GM23338 (cell line): ENCODE results near the gene BLM. TPM values are rescaled to one million over a fixed set of nuclear protein-coding genes. Genes with fewer than 3 reads are reported as not detected.

ENCODE experiments used
- CREB1 ChIP-seq: fragments of 250-450 bp; sonication (Bioruptor Pico); IDR thresholded peaks from 2 replicates; pipeline ENCODE4 v1.5.0; 2020; ENCODE audit warnings: low read depth, mild to moderate bottlenecking, moderate library complexity
- CTCF ChIP-seq, 2 experiments: fragments of 200-600 bp in 1 of 2; sonication (generic) in 1 of 2; conservative IDR thresholded peaks; 2 replicates each; pipeline versions ENCODE4 v1.5.1 to v1.6.1; 2016 to 2017; ENCODE audit warnings: antibody characterized with exemption in 2 of 2, low read depth in 2 of 2, mild to moderate bottlenecking in 2 of 2, moderate library complexity in 1 of 2
- EZH2 ChIP-seq: fragments of 200-600 bp; sonication (generic); IDR thresholded peaks from one replicate; pipeline ENCODE4 v1.8.0; 2017; ENCODE audit warnings: antibody characterized with exemption, mild to moderate bottlenecking, low read depth; ENCODE audit not compliant: unreplicated experiment
- JUNB ChIP-seq: IDR thresholded peaks from one replicate; pipeline ENCODE4 v1.6.1; 2016; ENCODE audit warnings: antibody characterized with exemption; ENCODE audit not compliant: unreplicated experiment
- NANOG ChIP-seq: IDR thresholded peaks from 2 replicates; pipeline ENCODE4 v1.6.1; 2016; ENCODE audit warnings: antibody characterized with exemption, borderline replicate concordance
- POLR2AphosphoS5 ChIP-seq: IDR thresholded peaks from 2 replicates; pipeline ENCODE4 v1.6.1; 2016; ENCODE audit warnings: antibody characterized with exemption, low read depth
- ZNF114 ChIP-seq: fragments of 250-450 bp; sonication (Bioruptor Pico); IDR thresholded peaks from 2 replicates; pipeline ENCODE4 v1.5.0; 2020; ENCODE audit warnings: mild to moderate bottlenecking, moderate library complexity
- ZNF331 ChIP-seq: fragments of 250-450 bp; sonication (Bioruptor Pico); IDR thresholded peaks from 2 replicates; pipeline ENCODE4 v1.5.0; 2020; ENCODE audit warnings: low read depth, mild to moderate bottlenecking, moderate library complexity
- polyA plus RNA-seq: library from polyadenylated mRNA; unstranded; fragments of >200 nt; fragmentation: Nextera tagmentation; extraction: Ambion mirVana; gene quantifications from 2 replicates; pipeline ENCODE4 v1.2.1, GENCODE V29; 2016
- total RNA-seq: library from RNA; depleted of rRNA; stranded (reverse); fragments of >200 nt; shearing (Covaris generic); gene quantifications from 2 replicates; pipeline ENCODE4 v1.2.3, GENCODE V29; 2014
- TF ChIP-seq, protein P1 (sequence below): fragments of 250-450 bp; sonication (Bioruptor Pico); IDR thresholded peaks from 2 replicates; pipeline ENCODE4 v1.5.0; 2020; ENCODE audit warnings: mild to moderate bottlenecking, moderate library complexity
- TF ChIP-seq, protein P2 (sequence below): IDR thresholded peaks from 2 replicates; pipeline ENCODE4 v1.6.1; 2016; ENCODE audit warnings: antibody characterized with exemption

BLM gene
- total and polyA plus RNA-seq, 2 experiments from 2014 or later = 43.1 to 43.3 TPM

DNA sequence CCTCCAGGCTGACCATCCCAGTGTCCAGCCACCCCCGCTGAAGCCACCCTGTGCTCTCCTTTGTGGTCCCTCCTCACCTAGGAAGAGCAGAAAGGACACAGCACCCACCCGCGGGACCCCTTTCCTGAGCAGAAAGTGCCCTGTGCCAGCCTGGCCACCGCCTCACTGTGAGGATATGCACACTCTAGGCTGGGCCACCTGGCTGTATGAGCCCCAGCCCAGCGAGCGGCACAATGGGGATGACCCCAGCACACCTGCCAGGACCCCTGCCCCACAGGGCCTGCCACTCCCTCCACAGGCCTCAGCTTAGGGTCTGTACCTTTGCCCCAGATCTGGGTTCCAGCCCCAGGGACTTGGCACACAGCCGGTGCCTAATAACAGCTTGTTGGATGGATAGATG is 103.3 kb downstream of the BLM start (continued):
- TF ChIP-seq, protein P1, sequence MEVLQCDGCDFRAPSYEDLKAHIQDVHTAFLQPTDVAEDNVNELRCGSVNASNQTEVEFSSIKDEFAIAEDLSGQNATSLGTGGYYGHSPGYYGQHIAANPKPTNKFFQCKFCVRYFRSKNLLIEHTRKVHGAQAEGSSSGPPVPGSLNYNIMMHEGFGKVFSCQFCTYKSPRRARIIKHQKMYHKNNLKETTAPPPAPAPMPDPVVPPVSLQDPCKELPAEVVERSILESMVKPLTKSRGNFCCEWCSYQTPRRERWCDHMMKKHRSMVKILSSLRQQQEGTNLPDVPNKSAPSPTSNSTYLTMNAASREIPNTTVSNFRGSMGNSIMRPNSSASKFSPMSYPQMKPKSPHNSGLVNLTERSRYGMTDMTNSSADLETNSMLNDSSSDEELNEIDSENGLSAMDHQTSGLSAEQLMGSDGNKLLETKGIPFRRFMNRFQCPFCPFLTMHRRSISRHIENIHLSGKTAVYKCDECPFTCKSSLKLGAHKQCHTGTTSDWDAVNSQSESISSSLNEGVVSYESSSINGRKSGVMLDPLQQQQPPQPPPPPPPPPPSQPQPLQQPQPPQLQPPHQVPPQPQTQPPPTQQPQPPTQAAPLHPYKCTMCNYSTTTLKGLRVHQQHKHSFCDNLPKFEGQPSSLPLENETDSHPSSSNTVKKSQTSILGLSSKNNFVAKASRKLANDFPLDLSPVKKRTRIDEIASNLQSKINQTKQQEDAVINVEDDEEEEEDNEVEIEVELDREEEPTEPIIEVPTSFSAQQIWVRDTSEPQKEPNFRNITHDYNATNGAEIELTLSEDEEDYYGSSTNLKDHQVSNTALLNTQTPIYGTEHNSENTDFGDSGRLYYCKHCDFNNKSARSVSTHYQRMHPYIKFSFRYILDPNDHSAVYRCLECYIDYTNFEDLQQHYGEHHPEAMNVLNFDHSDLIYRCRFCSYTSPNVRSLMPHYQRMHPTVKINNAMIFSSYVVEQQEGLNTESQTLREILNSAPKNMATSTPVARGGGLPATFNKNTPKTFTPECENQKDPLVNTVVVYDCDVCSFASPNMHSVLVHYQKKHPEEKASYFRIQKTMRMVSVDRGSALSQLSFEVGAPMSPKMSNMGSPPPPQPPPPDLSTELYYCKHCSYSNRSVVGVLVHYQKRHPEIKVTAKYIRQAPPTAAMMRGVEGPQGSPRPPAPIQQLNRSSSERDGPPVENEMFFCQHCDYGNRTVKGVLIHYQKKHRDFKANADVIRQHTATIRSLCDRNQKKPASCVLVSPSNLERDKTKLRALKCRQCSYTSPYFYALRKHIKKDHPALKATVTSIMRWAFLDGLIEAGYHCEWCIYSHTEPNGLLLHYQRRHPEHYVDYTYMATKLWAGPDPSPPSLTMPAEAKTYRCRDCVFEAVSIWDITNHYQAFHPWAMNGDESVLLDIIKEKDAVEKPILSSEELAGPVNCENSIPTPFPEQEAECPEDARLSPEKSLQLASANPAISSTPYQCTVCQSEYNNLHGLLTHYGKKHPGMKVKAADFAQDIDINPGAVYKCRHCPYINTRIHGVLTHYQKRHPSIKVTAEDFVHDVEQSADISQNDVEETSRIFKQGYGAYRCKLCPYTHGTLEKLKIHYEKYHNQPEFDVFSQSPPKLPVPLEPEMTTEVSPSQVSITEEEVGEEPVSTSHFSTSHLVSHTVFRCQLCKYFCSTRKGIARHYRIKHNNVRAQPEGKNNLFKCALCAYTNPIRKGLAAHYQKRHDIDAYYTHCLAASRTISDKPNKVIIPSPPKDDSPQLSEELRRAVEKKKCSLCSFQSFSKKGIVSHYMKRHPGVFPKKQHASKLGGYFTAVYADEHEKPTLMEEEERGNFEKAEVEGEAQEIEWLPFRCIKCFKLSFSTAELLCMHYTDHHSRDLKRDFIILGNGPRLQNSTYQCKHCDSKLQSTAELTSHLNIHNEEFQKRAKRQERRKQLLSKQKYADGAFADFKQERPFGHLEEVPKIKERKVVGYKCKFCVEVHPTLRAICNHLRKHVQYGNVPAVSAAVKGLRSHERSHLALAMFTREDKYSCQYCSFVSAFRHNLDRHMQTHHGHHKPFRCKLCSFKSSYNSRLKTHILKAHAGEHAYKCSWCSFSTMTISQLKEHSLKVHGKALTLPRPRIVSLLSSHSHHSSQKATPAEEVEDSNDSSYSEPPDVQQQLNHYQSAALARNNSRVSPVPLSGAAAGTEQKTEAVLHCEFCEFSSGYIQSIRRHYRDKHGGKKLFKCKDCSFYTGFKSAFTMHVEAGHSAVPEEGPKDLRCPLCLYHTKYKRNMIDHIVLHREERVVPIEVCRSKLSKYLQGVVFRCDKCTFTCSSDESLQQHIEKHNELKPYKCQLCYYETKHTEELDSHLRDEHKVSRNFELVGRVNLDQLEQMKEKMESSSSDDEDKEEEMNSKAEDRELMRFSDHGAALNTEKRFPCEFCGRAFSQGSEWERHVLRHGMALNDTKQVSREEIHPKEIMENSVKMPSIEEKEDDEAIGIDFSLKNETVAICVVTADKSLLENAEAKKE (CRISPR knock-in tag) = no peak
- no peak for TF ChIP-seq POLR2AphosphoS5
- TF ChIP-seq CREB1 = no peak
- TF ChIP-seq ZNF114 (CRISPR knock-in tag) = no peak
- TF ChIP-seq JUNB = no peak
- TF ChIP-seq, protein P2, sequence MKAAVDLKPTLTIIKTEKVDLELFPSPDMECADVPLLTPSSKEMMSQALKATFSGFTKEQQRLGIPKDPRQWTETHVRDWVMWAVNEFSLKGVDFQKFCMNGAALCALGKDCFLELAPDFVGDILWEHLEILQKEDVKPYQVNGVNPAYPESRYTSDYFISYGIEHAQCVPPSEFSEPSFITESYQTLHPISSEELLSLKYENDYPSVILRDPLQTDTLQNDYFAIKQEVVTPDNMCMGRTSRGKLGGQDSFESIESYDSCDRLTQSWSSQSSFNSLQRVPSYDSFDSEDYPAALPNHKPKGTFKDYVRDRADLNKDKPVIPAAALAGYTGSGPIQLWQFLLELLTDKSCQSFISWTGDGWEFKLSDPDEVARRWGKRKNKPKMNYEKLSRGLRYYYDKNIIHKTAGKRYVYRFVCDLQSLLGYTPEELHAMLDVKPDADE = no peak
- no peak for TF ChIP-seq EZH2
- TF ChIP-seq CTCF (conservative IDR thresholded peaks at IDR 0.05; ENCODE audit: low read depth in 2 of 2) = no peak
- TF ChIP-seq ZNF331 (CRISPR knock-in tag) = no peak
- no peak for TF ChIP-seq NANOG
